Measurements from ENCODE around the gene TROAP. TPM values are rescaled to one million over a fixed set of nuclear protein-coding genes. Genes with fewer than 3 reads are reported as not detected.

TROAP gene
- total RNA-seq, 1 donor from 2014 or later: not detected

DNA sequence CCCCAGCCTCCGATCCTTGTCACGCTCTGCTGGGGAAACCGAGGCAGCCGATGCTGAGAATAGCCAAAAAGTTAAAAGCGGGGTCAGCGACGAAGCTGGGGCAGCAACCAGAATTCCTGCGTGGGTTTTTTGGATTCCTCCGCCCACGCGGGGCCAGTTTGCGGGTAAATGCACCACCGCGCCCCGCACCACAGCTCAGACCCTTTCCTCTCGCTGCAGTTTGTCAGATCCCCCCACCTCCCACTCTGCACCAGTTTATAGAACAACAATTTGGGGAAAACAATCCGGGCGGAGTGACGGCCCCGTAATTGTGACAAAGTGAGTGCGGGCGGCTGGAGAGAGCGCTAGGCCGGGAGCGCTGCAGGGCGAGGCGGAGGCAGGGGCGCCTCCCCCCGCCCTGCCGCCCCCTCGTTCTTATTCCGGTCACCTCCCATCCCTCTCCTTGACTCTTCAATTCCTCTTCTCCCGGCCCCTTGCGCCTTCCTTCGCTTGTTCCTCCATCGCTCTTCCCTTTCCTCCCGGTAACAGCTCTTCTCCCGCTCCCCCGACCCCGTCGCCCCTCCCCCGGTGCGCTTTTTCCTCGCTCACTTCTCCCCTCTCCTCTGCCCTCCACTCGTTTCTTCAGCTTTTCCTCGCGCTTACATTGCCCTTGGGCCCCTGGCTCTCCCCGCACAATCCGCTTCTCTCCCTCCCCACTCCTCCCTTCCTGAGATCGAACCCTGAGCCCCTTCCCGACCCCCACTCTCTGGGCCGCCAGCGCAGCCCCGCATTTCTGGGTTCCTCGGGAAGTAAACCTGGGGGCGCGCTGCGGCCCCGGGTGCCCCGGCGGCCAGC, 23.0 kb downstream of the TROAP start:
- H3K9me3 ChIP-seq: no peaks in the 10 kb centered on the region
- DNase-seq (ENCODE audit: low spot score in 2 of 2): no peak
- no peak overlapping the region for H3K27ac ChIP-seq
- H3K4me3 ChIP-seq: peak overlapping the region; percentile 41 to 69
- peaks cover 25% of the 10 kb centered on the region for H3K27me3 ChIP-seq
- H3K4me1 ChIP-seq: peaks cover 34 to 50% of the 10 kb centered on the region in 2 donors
- H3K36me3 ChIP-seq: no peaks in the 10 kb centered on the region
- no peak for TF ChIP-seq CTCF (IDR thresholded peaks at IDR 0.05)
- intact Hi-C loops (cut with DNase I): loop anchor here (10.0 kb wide), 1 partner anchor 281 kb away; the partner anchor contains the start of genes KMT2D and RHEBL1

DNA sequence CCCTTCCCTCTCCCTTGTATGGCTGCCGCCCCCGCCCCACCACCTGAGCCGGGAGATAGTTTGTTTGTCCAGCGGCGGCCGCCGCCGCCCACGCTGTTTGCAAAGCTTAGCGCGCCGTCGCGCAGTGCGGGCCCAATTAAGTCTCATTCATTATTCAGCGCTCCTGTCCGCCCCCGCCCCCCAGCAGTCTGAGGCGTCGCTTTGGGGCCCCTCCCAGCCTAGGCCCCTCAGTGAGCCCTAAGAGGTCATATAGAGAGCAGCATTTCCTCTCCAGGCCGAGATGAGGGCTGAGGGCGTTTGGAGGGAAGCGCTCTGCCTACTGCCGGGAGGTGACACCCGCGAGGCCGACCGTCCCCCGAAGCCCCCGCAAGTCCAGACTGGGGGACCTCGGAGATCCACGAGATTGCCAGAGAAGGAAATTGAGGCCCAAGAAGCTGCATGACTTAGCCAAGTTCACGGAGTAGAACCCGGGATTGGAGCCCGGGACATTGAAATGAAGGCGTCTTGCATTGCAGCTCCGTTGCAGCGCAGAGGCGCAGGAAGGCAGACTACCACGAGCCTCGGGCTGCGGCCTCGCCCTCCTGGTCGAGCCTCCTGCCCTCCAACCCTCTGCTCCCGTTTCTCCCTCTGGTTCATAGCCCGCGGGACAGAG, 23.7 kb downstream of the TROAP start, which contains the start of gene DNAJC22:
Gene DNAJC22, plus strand, starts transcription at position 230 of the 652 bp plus-strand sequence. CDS start 1,985 bp downstream, outside the sequence.
- H3K4me1 ChIP-seq: peaks cover 34 to 50% of the 10 kb centered on the region in 2 donors
- H3K27ac ChIP-seq: no peak within 1 kb of the TSS
- intact Hi-C loops (cut with DNase I): loop anchor here (10.0 kb wide), 1 partner anchor 282 kb away; the partner anchor contains the start of genes KMT2D and RHEBL1
- H3K9me3 ChIP-seq: no peaks in the 10 kb centered on the region
- DNase-seq (ENCODE audit: low spot score in 2 of 2): no peak
- no peak for TF ChIP-seq CTCF (IDR thresholded peaks at IDR 0.05)
- no peaks in the 10 kb centered on the region for H3K36me3 ChIP-seq
- H3K4me3 ChIP-seq: peak within 1 kb of the TSS; percentile 41 to 69
- peaks cover 25% of the 10 kb centered on the region for H3K27me3 ChIP-seq

DNA sequence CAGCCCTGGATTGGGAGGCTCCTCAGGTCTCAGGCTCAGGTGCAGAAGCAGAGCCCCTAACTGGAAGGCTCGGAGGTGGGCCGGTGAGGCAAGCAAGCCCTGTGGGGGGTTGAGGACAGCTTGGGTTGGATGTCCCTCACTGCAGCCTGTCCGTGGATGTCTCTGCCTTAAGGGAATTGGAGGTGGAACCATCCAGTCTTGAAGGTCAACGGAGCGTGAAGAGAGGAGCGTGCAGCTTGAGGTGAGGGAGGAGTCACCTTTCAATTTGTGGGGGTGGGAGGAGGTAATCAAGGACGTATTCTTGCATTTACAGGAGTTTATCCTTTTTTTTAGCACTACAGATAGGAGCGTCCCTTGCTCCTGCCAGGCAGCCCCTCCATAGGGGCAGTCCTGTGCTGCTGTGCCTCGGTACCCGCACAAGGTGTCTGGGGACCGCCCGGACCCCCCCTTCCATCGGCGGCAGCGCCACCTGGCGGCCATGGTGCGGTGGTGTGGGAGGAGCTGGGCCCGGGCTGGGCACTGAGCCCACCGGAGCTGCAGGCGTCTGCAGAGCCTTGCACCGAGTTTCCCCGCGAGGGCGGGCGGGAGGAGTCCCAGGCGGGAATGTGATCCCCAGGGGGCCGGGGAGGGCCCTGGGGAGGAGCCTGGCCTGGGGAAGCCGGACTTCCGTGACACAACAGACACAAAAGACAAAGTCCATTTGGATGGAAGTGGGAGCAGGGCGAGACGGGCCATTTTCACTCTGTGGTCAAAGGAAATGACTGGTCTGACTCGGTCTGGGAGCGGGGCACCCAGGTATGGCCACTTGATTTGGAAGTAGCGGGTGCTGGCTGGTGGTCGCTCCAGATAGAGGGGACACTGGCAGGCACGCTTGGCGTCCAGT, 24.5 kb downstream of the TROAP start:
- intact Hi-C loops (cut with DNase I): loop anchor here (10.0 kb wide), 1 partner anchor 283 kb away; the partner anchor contains the start of genes KMT2D and RHEBL1
- peak in 1 of 2 donors; percentile 78 for DNase-seq (ENCODE audit: low spot score in 2 of 2)
- peak; percentile 85 to 93 (median 85) for TF ChIP-seq CTCF (IDR thresholded peaks at IDR 0.05)
- Histone ChIP-seq H3K27ac (no peak overlapping the region), H3K4me3 (peak overlapping the region; percentile 41 to 69), H3K4me1 (peaks cover 30 to 49% of the 10 kb centered on the region in 2 donors), H3K36me3 (no peaks in the 10 kb centered on the region), H3K27me3 (peaks cover 25% of the 10 kb centered on the region), H3K9me3 (no peaks in the 10 kb centered on the region)

GRCh38 chr12:49348781-49349180, 25.7 kb downstream of the TROAP start:
- H3K9me3 ChIP-seq: no peaks in the 10 kb centered on the region
- peaks cover 23 to 38% of the 10 kb centered on the region in 2 donors for H3K4me1 ChIP-seq
- intact Hi-C loops (cut with DNase I): loop anchor here (10.0 kb wide), 1 partner anchor 284 kb away; the partner anchor contains the start of genes KMT2D and RHEBL1
- peaks cover 25% of the 10 kb centered on the region for H3K27me3 ChIP-seq
- no peak for DNase-seq (ENCODE audit: low spot score in 2 of 2)
- TF ChIP-seq CTCF (IDR thresholded peaks at IDR 0.05): no peak
- H3K4me3 ChIP-seq: no peak overlapping the region
- H3K27ac ChIP-seq: no peak overlapping the region
- no peaks in the 10 kb centered on the region for H3K36me3 ChIP-seq

DNA sequence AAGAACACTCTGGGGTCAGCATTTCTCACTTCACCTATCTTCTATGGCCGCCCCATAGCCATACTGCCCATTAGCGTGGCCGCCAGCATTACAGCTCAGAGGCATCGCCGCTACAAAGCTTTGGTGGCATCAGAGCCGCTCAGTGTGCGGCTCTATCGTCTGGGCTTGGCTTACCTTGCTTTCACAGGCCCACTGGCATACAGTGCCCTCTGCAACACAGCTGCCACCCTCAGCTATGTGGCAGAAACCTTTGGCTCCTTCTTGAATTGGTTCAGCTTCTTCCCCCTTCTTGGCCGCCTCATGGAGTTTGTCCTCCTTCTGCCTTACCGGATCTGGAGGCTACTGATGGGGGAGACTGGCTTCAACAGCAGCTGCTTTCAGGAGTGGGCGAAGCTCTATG, 26.2 kb downstream of the TROAP start:
- H3K27me3 ChIP-seq: peaks cover 21% of the 10 kb centered on the region
- TF ChIP-seq CTCF (IDR thresholded peaks at IDR 0.05): no peak
- DNase-seq (ENCODE audit: low spot score in 2 of 2): no peak
- no peaks in the 10 kb centered on the region for H3K36me3 ChIP-seq
- intact Hi-C loops (cut with DNase I): loop anchor here (10.0 kb wide), 1 partner anchor 284 kb away; the partner anchor contains the start of genes KMT2D and RHEBL1
- H3K9me3 ChIP-seq: no peaks in the 10 kb centered on the region
- no peak overlapping the region for H3K4me3 ChIP-seq
- no peak overlapping the region for H3K27ac ChIP-seq
- peaks cover 23 to 34% of the 10 kb centered on the region in 2 donors for H3K4me1 ChIP-seq

All from ascending aorta (tissue), 2 donors.